Stimulated activated CD4-positive, alpha-beta T cell treated with anti-CD3 and anti-CD28 coated beads, TNF-alpha, amount 100 ng/mL, for 1 hour (primary cell): Measurements from ENCODE around the gene DCLK1.

ENCODE experiments used
- DNase-seq, 3 donors: peaks; one replicate each; pipeline ENCODE4 v3.0.0-alpha.2; 2020; ENCODE audit warnings: low read depth in 3 of 3, low spot score in 1 of 3

Gene DCLK1

DNA sequence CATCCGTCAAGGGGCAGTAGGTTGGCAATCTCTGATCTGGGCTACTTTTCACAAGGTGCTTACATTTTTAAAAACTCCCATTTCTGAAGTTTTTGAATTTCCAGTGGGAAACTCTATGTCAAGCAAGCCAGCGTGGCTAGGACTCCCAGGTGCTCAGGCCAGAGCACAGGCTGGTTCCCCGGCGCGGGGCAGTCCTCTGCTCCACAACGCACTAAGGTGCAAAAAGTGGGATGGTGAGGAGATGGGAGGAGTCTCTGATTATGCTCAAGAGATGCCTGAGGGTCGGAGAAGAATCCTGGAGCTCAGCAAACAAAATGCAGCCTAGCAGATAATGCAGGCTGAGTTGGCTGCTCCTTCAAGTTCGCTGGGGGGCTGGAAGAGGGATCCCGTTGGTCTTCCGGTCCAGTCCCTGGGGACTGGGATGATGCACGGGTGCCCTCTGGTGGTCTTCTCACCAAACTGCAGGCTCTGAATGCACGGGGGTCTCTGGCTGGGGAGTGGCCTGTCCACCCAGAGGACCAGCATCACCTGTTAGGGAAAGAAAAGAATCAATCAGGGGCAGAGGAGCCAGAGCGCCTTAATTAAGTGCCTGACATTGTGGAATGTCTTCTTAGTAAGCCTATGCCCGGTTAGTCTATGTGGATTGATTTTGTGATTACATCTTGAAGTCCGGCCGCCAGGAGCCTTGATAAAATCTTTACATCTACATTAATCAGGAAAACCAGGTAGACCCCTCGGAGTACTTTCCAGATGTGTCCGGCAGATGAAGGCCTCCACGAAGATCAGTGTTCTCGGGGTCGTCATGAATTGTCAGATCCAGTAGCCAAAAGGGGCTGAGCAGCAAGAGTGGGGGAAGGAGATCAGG is 410.3 kb downstream of the DCLK1 start:
- no peak for DNase-seq

- DNase-seq: no peak
Observed at GRCh38 chr13:35720290-35720689, 410.9 kb downstream of the DCLK1 start.
